Caco-2 (cell line): ENCODE measurements around the gene SMCO4. TPM values are rescaled to one million over a fixed set of nuclear protein-coding genes. Genes with fewer than 3 reads are reported as not detected.

Experiments
- BruUV-seq: library from RNA; stranded (reverse); fragments of 400-500 nt; replicated peaks from 2 replicates; lab custom pipeline; 2021; lab: Mats Ljungman, UMichigan
- CTCF ChIA-PET: fragments of 300-600 bp; sonication (Branson Sonifier 250); formaldehyde crosslinking; loops from one replicate; lab custom pipeline; 2022; ENCODE audit warnings: antibody characterized with exemption; lab: Charles Lee
- POLR2A ChIA-PET: fragments of 300-600 bp; sonication (Branson Sonifier 250); formaldehyde crosslinking; loops from one replicate; lab custom pipeline; 2022; ENCODE audit warnings: antibody characterized with exemption; lab: Charles Lee
- DNase-seq, 2 experiments: peaks; one replicate each; pipeline versions ENCODE4 v3.0.0 to v3.0.0-alpha.2; 2020 to 2022
- H3K27me3 ChIP-seq: replicated peaks from 2 replicates; pipeline ENCODE4 v1.6.0; 2011; ENCODE audit warnings: low read length; ENCODE audit not compliant: control insufficient read depth, insufficient read depth
- H3K36me3 ChIP-seq: 2 replicates; pipeline ENCODE4 v1.5.1; 2011; ENCODE audit warnings: low read length; ENCODE audit not compliant: control insufficient read depth, insufficient read depth
- H3K4me1 ChIP-seq: fragments of 250-450 bp; sonication (Bioruptor Pico); 2 replicates; pipeline ENCODE4 v1.5.1; 2020; ENCODE audit warnings: mild to moderate bottlenecking
- H3K4me3 ChIP-seq: 2 replicates; pipeline ENCODE4 v1.5.1; 2011; ENCODE audit warnings: low read depth, mild to moderate bottlenecking, control low read depth, low read length
- H3K9me3 ChIP-seq: fragments of 250-450 bp; sonication (Bioruptor Pico); 2 replicates; pipeline ENCODE4 v1.5.1; 2020; ENCODE audit warnings: mild to moderate bottlenecking, moderate library complexity
- H3K27ac Mint-ChIP-seq: one replicate; pipeline ENCODE4 v1.8.0; 2022; ENCODE audit warnings: mixed read lengths; ENCODE audit not compliant: unreplicated experiment
- H3K27me3 Mint-ChIP-seq: one replicate; pipeline ENCODE4 v1.8.0; 2022; ENCODE audit warnings: mixed read lengths; ENCODE audit not compliant: insufficient read depth, unreplicated experiment
- H3K36me3 Mint-ChIP-seq: one replicate; pipeline ENCODE4 v1.8.0; 2022; ENCODE audit warnings: mild to moderate bottlenecking, mixed read lengths; ENCODE audit not compliant: insufficient read depth, unreplicated experiment
- H3K4me1 Mint-ChIP-seq: one replicate; pipeline ENCODE4 v1.8.0; 2022; ENCODE audit warnings: low read depth, mixed read lengths; ENCODE audit not compliant: unreplicated experiment
- H3K4me3 Mint-ChIP-seq: one replicate; pipeline ENCODE4 v1.8.0; 2022; ENCODE audit warnings: mild to moderate bottlenecking, moderate library complexity, mixed read lengths; ENCODE audit not compliant: unreplicated experiment
- H3K9me3 Mint-ChIP-seq: one replicate; pipeline ENCODE4 v1.8.0; 2022; ENCODE audit warnings: mixed read lengths; ENCODE audit not compliant: unreplicated experiment
- intact Hi-C: fragments of 100-400 bp; cut with micrococcal nuclease; formaldehyde crosslinking; loops from one replicate; pipeline ENCODE4 v1.10.0; 2022; ENCODE audit not compliant: unreplicated experiment
- total RNA-seq: library from RNA; stranded (reverse); gene quantifications from 2 replicates; pipeline ENCODE4 v1.2.3, GENCODE V29; 2022
- TF ChIP-seq, protein P1 (sequence below), 2 experiments: fragments of 200-600 bp in 1 of 2; IDR thresholded peaks; 1 replicate in 1 of 2; 2 replicates in 1 of 2; pipeline versions ENCODE4 v1.5.1 to v1.8.0; 2011 to 2022; ENCODE audit warnings: antibody characterized with exemption in 1 of 2, control low read depth in 1 of 2, inconsistent platforms in 1 of 2, low read depth in 1 of 2, low read length in 1 of 2, mild to moderate bottlenecking in 1 of 2, moderate library complexity in 1 of 2; ENCODE audit not compliant: insufficient read depth in 1 of 2, severe bottlenecking in 1 of 2, unreplicated experiment in 1 of 2

SMCO4 gene
- total RNA-seq, 1 experiment from 2014 or later = 46.3 TPM

DNA sequence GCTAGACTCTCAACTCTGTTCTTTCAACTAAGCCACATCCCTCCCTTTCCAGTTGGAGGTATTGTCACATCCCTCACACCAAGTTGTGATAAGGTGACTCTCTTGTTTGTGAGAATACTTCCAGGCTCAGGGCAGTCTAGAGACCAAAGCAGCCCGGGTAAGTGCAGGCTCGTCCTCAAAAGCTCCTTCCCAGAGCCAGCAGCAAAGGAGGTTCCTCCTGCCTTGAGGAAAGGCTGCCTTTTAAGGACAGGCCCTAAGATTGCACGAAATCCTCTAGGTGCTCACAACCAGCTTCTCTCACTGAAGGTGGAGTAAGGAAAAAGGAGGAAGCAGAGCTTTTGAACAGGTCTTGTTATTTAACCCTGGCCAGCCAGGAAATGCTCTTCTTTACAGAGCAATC, 53.4 kb downstream of the SMCO4 start:
- no TSS peak for BruUV-seq
- CTCF ChIA-PET = interaction anchor here (0.7 kb wide), 1 partner anchor 46 kb away, joined by 3 read pairs; no protein-coding TSS in a partner anchor
- intact Hi-C loops = loop anchor here (5.0 kb wide), 2 partner anchors 122 to 253 kb away; no protein-coding TSS in a partner anchor

DNA sequence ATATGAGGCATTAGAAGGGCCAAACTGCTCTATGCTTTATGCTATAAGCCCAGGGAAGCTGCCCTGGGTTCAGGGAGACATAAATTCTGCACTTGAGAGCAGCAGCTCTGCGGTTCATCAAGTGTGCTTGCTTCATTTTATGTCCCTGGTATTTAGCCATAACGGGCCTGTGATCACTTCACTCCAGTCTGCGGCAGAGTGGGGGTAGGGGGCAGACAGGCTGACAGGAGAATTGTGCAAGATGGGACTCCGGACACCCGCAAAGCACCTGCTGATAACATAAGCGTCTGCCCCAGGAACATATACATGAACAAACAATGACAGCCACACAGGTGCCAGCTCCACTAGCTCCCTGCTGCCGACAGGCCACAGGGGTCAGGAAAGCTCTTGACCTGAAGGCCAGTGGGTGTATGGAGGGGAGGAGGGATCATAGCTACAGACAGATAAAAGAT, 56.1 kb downstream of the SMCO4 start:
- TF ChIP-seq, protein P1, sequence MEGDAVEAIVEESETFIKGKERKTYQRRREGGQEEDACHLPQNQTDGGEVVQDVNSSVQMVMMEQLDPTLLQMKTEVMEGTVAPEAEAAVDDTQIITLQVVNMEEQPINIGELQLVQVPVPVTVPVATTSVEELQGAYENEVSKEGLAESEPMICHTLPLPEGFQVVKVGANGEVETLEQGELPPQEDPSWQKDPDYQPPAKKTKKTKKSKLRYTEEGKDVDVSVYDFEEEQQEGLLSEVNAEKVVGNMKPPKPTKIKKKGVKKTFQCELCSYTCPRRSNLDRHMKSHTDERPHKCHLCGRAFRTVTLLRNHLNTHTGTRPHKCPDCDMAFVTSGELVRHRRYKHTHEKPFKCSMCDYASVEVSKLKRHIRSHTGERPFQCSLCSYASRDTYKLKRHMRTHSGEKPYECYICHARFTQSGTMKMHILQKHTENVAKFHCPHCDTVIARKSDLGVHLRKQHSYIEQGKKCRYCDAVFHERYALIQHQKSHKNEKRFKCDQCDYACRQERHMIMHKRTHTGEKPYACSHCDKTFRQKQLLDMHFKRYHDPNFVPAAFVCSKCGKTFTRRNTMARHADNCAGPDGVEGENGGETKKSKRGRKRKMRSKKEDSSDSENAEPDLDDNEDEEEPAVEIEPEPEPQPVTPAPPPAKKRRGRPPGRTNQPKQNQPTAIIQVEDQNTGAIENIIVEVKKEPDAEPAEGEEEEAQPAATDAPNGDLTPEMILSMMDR (IDR thresholded peaks at IDR 0.05; ENCODE audit: insufficient read depth in 1 of 2, low read depth in 1 of 2, low read length in 1 of 2, severe bottlenecking in 1 of 2, unreplicated experiment in 1 of 2) = no peak
- H3K4me1 ChIP-seq = peaks cover 14% of the 10 kb centered on the region
- POLR2A ChIA-PET = no interaction called here

More for the DNA sequence above, 53.4 kb downstream of the SMCO4 start:
- Mint-ChIP-seq H3K27ac (no peak overlapping the region), H3K4me1 (peaks cover 33% of the 10 kb centered on the region), H3K4me3 (no peak overlapping the region), H3K27me3 (no peaks in the 10 kb centered on the region), H3K36me3 (peaks cover 5% of the 10 kb centered on the region), H3K9me3 (no peaks in the 10 kb centered on the region)
- TF ChIP-seq, protein P1 (IDR thresholded peaks at IDR 0.05; ENCODE audit: insufficient read depth in 1 of 2, low read depth in 1 of 2, low read length in 1 of 2, severe bottlenecking in 1 of 2, unreplicated experiment in 1 of 2) = no peak
- H3K36me3 ChIP-seq = peaks cover 6% of the 10 kb centered on the region
- no peak overlapping the region for H3K4me3 ChIP-seq
- H3K9me3 ChIP-seq = no peaks in the 10 kb centered on the region
- peaks cover 32% of the 10 kb centered on the region for H3K4me1 ChIP-seq
- no peaks in the 10 kb centered on the region for H3K27me3 ChIP-seq
- DNase-seq = no peak
- POLR2A ChIA-PET = no interaction called here

DNA sequence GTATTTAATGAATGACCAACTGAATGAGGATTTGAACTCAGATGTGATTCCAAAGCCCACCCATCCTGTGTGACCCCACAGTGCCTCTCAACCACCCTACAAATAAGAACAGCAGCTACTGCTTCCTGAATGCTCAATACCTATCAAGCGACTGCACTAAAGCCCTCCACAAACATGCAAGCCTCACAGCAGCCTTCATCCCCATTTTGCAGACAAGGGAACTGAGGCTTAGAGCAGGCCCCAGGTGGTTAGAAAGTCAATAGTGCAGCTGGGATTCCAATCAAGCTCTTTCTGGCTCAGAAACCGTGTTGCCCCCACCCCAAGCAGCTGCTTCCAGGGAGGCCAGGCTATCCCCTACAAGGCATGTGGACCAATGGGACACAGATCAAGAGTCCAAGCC, 57.2 kb downstream of the SMCO4 start:
- Histone ChIP-seq H3K36me3 (peaks cover 6% of the 10 kb centered on the region), H3K9me3 (no peaks in the 10 kb centered on the region), H3K4me1 (peaks cover 13% of the 10 kb centered on the region), H3K27me3 (no peaks in the 10 kb centered on the region), H3K4me3 (no peak overlapping the region)
- DNase-seq = no peak
- Mint-ChIP-seq H3K4me1 (peaks cover 4% of the 10 kb centered on the region), H3K27ac (no peak overlapping the region), H3K9me3 (no peaks in the 10 kb centered on the region), H3K27me3 (no peaks in the 10 kb centered on the region), H3K36me3 (no peaks in the 10 kb centered on the region), H3K4me3 (no peak overlapping the region)
- BruUV-seq = no TSS peak
- ChIA-PET POLR2A (no interaction called here), CTCF (no interaction called here)
- TF ChIP-seq, protein P1 (IDR thresholded peaks at IDR 0.05; ENCODE audit: insufficient read depth in 1 of 2, low read depth in 1 of 2, low read length in 1 of 2, severe bottlenecking in 1 of 2, unreplicated experiment in 1 of 2) = no peak
- intact Hi-C loops = loop anchor here (2.0 to 5.0 kb wide), 3 partner anchors 41 to 249 kb away; no protein-coding TSS in a partner anchor

More for the DNA sequence above, 56.1 kb downstream of the SMCO4 start:
- Mint-ChIP-seq H3K4me1 (peaks cover 11% of the 10 kb centered on the region), H3K36me3 (no peaks in the 10 kb centered on the region), H3K27me3 (no peaks in the 10 kb centered on the region), H3K27ac (no peak overlapping the region), H3K9me3 (no peaks in the 10 kb centered on the region), H3K4me3 (no peak overlapping the region)
- no peaks in the 10 kb centered on the region for H3K27me3 ChIP-seq
- H3K4me3 ChIP-seq = no peak overlapping the region
- peaks cover 6% of the 10 kb centered on the region for H3K36me3 ChIP-seq
- H3K9me3 ChIP-seq = no peaks in the 10 kb centered on the region
- intact Hi-C loops = loop anchor here (1.0 to 5.0 kb wide), 4 partner anchors 40 to 250 kb away; no protein-coding TSS in a partner anchor
- DNase-seq = peak; percentile 80 to 86
- BruUV-seq = no TSS peak
- CTCF ChIA-PET = no interaction called here
